Type B pancreatic cell (in vitro differentiated cells): ENCODE data around the gene PTPRT. TPM values are rescaled to one million over a fixed set of nuclear protein-coding genes. Genes with fewer than 3 reads are reported as not detected.

Experiments used
- DNase-seq: peaks from one replicate; pipeline ENCODE4 v3.0.0; 2021; ENCODE audit warnings: mixed read lengths; ENCODE audit not compliant: unreplicated experiment; ENCODE audit errors: extremely low spot score
- H3K27ac Mint-ChIP-seq: 2 replicates; pipeline ENCODE4 v1.8.0; 2021; ENCODE audit warnings: mild to moderate bottlenecking, mixed read lengths
- H3K27me3 Mint-ChIP-seq: 2 replicates; pipeline ENCODE4 v1.8.0; 2021; ENCODE audit warnings: mixed read lengths
- H3K36me3 Mint-ChIP-seq: 2 replicates; pipeline ENCODE4 v1.8.0; 2021; ENCODE audit warnings: mixed read lengths
- H3K4me1 Mint-ChIP-seq: one replicate; pipeline ENCODE4 v1.8.0; 2021; ENCODE audit warnings: mixed read lengths; ENCODE audit not compliant: unreplicated experiment
- H3K4me3 Mint-ChIP-seq: 2 replicates; pipeline ENCODE4 v1.8.0; 2021; ENCODE audit warnings: mild to moderate bottlenecking, mixed read lengths
- H3K9me3 Mint-ChIP-seq: 2 replicates; pipeline ENCODE4 v1.8.0; 2021; ENCODE audit warnings: mixed read lengths
- total RNA-seq: library from RNA; stranded (reverse); gene quantifications from 2 replicates; pipeline ENCODE4 v1.2.1, GENCODE V29; 2021; ENCODE audit warnings: low replicate concordance
- TF ChIP-seq, protein P1 (sequence below): fragments of 200-600 bp; sonication (generic); conservative IDR thresholded peaks from 2 replicates; pipeline ENCODE4 v1.5.0; 2021; ENCODE audit warnings: antibody characterized with exemption, mild to moderate bottlenecking

Gene PTPRT
- total RNA-seq, 1 donor from 2014 or later, result 7.0 TPM

DNA sequence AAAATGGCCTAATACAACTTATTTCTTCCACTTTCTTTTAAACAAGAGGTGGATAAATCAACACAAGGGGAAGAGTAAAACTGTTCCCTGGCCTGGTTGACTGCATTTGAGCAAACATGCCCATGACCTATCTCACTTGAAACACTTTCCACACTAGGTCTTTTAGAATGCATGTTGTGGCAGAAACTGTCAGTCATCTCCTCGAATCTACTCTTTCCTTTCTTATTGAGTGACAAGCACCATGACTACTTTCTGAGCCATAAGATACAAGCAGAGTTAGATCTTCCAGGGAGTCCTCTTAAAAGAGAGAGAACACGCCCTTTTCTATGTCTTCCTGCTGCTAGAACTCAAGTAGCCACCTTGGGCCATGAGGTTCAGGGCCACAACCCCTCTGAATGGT is 66.5 kb downstream of the PTPRT start:
- Mint-ChIP-seq H3K36me3 (no peaks in the 10 kb centered on the region), H3K9me3 (no peaks in the 10 kb centered on the region), H3K4me3 (no peak overlapping the region), H3K27me3 (no peaks in the 10 kb centered on the region), H3K27ac (no peak overlapping the region), H3K4me1 (no peaks in the 10 kb centered on the region)
- no peak for DNase-seq
- TF ChIP-seq, protein P1, sequence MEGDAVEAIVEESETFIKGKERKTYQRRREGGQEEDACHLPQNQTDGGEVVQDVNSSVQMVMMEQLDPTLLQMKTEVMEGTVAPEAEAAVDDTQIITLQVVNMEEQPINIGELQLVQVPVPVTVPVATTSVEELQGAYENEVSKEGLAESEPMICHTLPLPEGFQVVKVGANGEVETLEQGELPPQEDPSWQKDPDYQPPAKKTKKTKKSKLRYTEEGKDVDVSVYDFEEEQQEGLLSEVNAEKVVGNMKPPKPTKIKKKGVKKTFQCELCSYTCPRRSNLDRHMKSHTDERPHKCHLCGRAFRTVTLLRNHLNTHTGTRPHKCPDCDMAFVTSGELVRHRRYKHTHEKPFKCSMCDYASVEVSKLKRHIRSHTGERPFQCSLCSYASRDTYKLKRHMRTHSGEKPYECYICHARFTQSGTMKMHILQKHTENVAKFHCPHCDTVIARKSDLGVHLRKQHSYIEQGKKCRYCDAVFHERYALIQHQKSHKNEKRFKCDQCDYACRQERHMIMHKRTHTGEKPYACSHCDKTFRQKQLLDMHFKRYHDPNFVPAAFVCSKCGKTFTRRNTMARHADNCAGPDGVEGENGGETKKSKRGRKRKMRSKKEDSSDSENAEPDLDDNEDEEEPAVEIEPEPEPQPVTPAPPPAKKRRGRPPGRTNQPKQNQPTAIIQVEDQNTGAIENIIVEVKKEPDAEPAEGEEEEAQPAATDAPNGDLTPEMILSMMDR, result no peak

DNA sequence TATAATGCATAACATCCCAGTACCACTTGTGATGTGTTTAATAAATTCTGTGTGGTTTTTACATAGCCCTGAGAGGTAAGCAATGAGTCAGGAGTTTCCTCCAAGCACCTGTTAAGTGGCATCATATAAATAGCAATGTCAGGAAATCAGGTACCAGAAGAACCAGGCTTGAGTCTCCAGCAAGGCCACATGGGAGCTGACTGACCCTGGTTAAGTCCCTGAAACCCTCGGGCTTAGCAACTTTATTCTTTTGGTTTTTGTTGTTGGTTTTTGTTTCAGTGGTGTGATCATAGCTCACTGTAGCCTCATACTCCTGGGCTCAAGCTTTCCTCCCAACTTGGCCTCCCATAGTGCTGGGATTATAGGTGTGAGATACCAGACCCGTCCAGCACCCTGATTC is 70.0 kb downstream of the PTPRT start:
- H3K36me3 Mint-ChIP-seq, result no peaks in the 10 kb centered on the region
- no peaks in the 10 kb centered on the region for H3K9me3 Mint-ChIP-seq
- no peaks in the 10 kb centered on the region for H3K27me3 Mint-ChIP-seq

DNA sequence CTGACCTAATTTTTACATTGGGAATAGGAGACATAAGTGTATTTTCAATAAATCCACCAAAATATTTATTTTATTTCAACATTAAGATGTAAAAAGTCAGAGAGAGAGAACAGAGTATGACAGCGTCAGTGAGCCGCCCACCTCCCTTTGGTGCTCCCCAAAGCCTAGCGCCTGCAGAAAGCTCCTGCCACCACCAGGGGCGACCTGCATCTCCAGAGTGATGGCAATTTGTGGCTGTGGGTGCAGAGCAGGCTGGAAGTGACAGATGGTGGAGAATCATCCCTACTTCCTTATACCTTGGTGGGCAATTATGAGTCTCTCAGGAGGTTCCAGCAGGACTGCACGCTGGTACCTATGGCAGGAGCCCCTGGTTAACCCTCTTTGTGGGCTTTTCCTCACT is 87.3 kb downstream of the PTPRT start:
- H3K27me3 Mint-ChIP-seq, result no peaks in the 10 kb centered on the region
- H3K9me3 Mint-ChIP-seq, result no peaks in the 10 kb centered on the region
- H3K27ac Mint-ChIP-seq, result no peak overlapping the region
- TF ChIP-seq, protein P1, result peak; percentile 58
- H3K4me1 Mint-ChIP-seq, result no peaks in the 10 kb centered on the region
- DNase-seq, result no peak
- H3K4me3 Mint-ChIP-seq, result no peak overlapping the region
- H3K36me3 Mint-ChIP-seq, result no peaks in the 10 kb centered on the region

More for the DNA sequence above, 70.0 kb downstream of the PTPRT start:
- Mint-ChIP-seq H3K4me3 (no peak overlapping the region), H3K4me1 (no peaks in the 10 kb centered on the region), H3K27ac (no peak overlapping the region)
- TF ChIP-seq, protein P1, result no peak
- no peak for DNase-seq

DNA sequence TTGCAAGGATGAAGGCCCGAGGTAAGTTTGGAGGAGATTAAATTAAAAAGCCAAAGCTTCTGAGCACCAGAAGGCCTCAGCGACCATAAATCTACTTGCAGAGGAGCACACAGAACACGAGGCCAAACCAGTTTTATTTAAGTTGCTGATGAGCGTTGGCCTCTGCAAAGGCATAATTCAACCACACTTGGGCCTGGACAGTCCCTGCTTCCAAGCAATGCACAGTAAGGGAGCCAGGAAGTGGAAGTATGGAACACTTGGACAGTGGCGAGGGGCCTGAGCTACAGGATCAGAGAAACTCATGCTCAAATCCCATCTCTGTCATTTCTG is 92.8 kb downstream of the PTPRT start:
- TF ChIP-seq, protein P1, result no peak
- Mint-ChIP-seq H3K9me3 (peaks cover 7% of the 10 kb centered on the region), H3K27ac (no peak overlapping the region), H3K4me3 (no peak overlapping the region), H3K4me1 (no peaks in the 10 kb centered on the region), H3K36me3 (no peaks in the 10 kb centered on the region), H3K27me3 (peaks cover 3% of the 10 kb centered on the region)
- no peak for DNase-seq

DNA sequence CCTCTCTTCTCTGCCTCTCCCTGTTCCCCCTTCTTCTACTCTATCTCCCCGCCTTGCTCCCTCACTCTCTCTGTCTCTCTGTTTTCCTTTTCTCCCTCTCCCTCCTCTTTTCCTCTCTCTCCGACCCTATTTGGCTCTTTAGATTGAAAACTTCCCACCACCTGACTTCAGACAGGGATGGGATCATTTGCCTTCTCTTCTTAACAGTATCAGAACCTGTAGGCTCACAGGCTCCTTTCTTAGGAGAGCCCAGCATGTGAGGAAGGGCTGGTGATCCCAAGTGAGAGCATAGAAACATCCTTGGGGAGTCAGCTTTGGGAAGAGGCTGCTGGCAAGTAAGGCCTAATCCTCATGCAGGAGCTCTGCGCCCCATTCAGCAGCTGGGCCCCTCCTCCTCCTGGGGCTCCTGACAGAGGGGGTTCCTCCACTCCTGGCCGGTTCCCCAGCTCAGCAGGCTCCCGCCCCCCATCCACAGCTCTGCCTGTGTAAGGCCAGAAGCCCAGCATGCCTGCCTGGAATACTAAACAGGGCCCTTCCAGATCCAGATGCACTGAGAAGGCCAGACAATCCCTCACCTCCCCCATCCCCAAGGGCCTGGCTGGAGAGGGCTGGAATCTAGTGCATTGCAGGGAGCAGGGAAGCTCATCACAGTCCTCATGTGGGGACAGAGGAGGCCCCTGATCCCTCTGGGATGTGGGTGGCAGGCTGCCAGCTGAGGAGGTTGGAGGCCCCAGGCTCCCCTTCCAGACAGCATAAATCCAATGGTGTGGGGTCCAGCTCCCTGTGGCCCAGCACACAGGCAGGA is 93.4 kb downstream of the PTPRT start:
- TF ChIP-seq, protein P1, result no peak
- H3K27ac Mint-ChIP-seq, result no peak overlapping the region

More for the DNA sequence above, 93.4 kb downstream of the PTPRT start:
- no peak overlapping the region for H3K4me3 Mint-ChIP-seq
- H3K4me1 Mint-ChIP-seq, result no peaks in the 10 kb centered on the region
- H3K36me3 Mint-ChIP-seq, result no peaks in the 10 kb centered on the region
- peaks cover 3% of the 10 kb centered on the region for H3K27me3 Mint-ChIP-seq
- peaks cover 11% of the 10 kb centered on the region for H3K9me3 Mint-ChIP-seq
- DNase-seq, result no peak
